IMR-90 (cell line): ENCODE data around the gene ZBTB9. TPM values are rescaled to one million over a fixed set of nuclear protein-coding genes. Genes with fewer than 3 reads are reported as not detected.

Experiments
- ATAC-seq: fragments of 200-7000 bp; cut with Tn5 transposase; 2 replicates; pipeline ENCODE4 v1.9.1; 2020; ENCODE audit warnings: low read depth, mild to moderate bottlenecking, moderate library complexity
- BruUV-seq: library from RNA; stranded (reverse); fragments of 400-500 nt; replicated peaks from 2 replicates; lab custom pipeline; 2021; lab: Mats Ljungman, UMichigan
- CTCF ChIA-PET: fragments of 300-600 bp; formaldehyde crosslinking; extraction: SDS; loops from one replicate; lab custom pipeline; 2021; ENCODE audit warnings: antibody characterized with exemption; lab: Yijun Ruan, JAX
- POLR2A ChIA-PET: fragments of 300-600 bp; sonication (Branson Sonifier 250); formaldehyde crosslinking; loops from one replicate; lab custom pipeline; 2022; ENCODE audit warnings: antibody characterized with exemption; ENCODE audit not compliant: unreplicated experiment; lab: Charles Lee
- DNase-seq: peaks from one replicate; pipeline ENCODE4 v3.0.0; 2013
- H2AFZ ChIP-seq: replicated peaks from 2 replicates; pipeline ENCODE3; 2013; ENCODE audit warnings: low read length, mild to moderate bottlenecking; ENCODE audit not compliant: poor library complexity
- H2AK5ac ChIP-seq: 2 replicates; pipeline ENCODE4 v1.6.1; 2013; ENCODE audit warnings: low read depth, low read length, inconsistent platforms
- H2AK9ac ChIP-seq: replicated peaks from 2 replicates; pipeline ENCODE3; 2013; ENCODE audit warnings: mild to moderate bottlenecking, low read depth, low read length, moderate library complexity; ENCODE audit not compliant: poor library complexity
- H2BK120ac ChIP-seq: 2 replicates; pipeline ENCODE4 v1.6.1; 2013; ENCODE audit warnings: low read depth, low read length, inconsistent platforms
- H2BK15ac ChIP-seq: 3 replicates; pipeline ENCODE4 v1.6.1; 2013; ENCODE audit warnings: low read depth, low read length, inconsistent platforms
- H2BK20ac ChIP-seq: 2 replicates; pipeline ENCODE4 v1.6.1; 2013; ENCODE audit warnings: low read depth, mild to moderate bottlenecking, inconsistent platforms, low read length, moderate library complexity
- H2BK5ac ChIP-seq: 2 replicates; pipeline ENCODE4 v1.6.1; 2013; ENCODE audit warnings: mild to moderate bottlenecking, low read depth, low read length, inconsistent platforms; ENCODE audit not compliant: poor library complexity, severe bottlenecking
- H3K14ac ChIP-seq: replicated peaks from 2 replicates; pipeline ENCODE4 v1.6.1; 2013; ENCODE audit warnings: low read depth, low read length, inconsistent platforms
- H3K18ac ChIP-seq: 2 replicates; pipeline ENCODE4 v1.6.1; 2013; ENCODE audit warnings: low read depth, low read length, control low read depth
- H3K23ac ChIP-seq: 2 replicates; pipeline ENCODE4 v1.6.1; 2013; ENCODE audit warnings: low read depth, low read length, inconsistent platforms
- H3K27ac ChIP-seq: 2 replicates; pipeline ENCODE4 v1.5.1; 2013; ENCODE audit warnings: mild to moderate bottlenecking, control low read depth, low read length; ENCODE audit not compliant: insufficient read depth
- H3K27me3 ChIP-seq: 2 replicates; pipeline ENCODE4 v1.6.1; 2013; ENCODE audit warnings: low read length; ENCODE audit not compliant: control insufficient read depth, insufficient read depth
- H3K36me3 ChIP-seq: 2 replicates; pipeline ENCODE4 v1.6.1; 2013; ENCODE audit warnings: low read length, mixed read lengths; ENCODE audit not compliant: control insufficient read depth, insufficient read depth
- H3K4ac ChIP-seq: 2 replicates; pipeline ENCODE4 v1.6.1; 2013; ENCODE audit warnings: low read depth, low read length, inconsistent platforms
- H3K4me1 ChIP-seq: 2 replicates; pipeline ENCODE4 v1.6.1; 2013; ENCODE audit warnings: low read length, mixed read lengths; ENCODE audit not compliant: control insufficient read depth, insufficient read depth
- H3K4me2 ChIP-seq: 2 replicates; pipeline ENCODE4 v1.6.1; 2013; ENCODE audit warnings: low read depth, mild to moderate bottlenecking, control low read depth, low read length, moderate library complexity
- H3K4me3 ChIP-seq: 2 replicates; pipeline ENCODE4 v1.5.1; 2013; ENCODE audit warnings: low read depth, mild to moderate bottlenecking, control low read depth, low read length, moderate library complexity; ENCODE audit not compliant: insufficient read depth
- H3K56ac ChIP-seq: 2 replicates; pipeline ENCODE4 v1.6.1; 2013; ENCODE audit warnings: low read length, inconsistent platforms; ENCODE audit not compliant: insufficient read depth; ENCODE audit errors: extremely low read depth
- H3K79me1 ChIP-seq, 2 experiments: 2 replicates each; pipeline ENCODE4 v1.6.1; 2013; ENCODE audit warnings: low read length in 2 of 2, inconsistent platforms in 1 of 2, low read depth in 1 of 2
- H3K9ac ChIP-seq: 2 replicates; pipeline ENCODE4 v1.6.1; 2013; ENCODE audit warnings: low read depth, low read length, control low read depth
- H3K9me1 ChIP-seq: 2 replicates; pipeline ENCODE4 v1.6.1; 2013; ENCODE audit warnings: low read length, inconsistent platforms; ENCODE audit not compliant: insufficient read depth
- H3K9me3 ChIP-seq: 2 replicates; pipeline ENCODE4 v1.6.1; 2013; ENCODE audit warnings: low read length; ENCODE audit not compliant: control insufficient read depth, insufficient read depth
- H4K20me1 ChIP-seq: 2 replicates; pipeline ENCODE4 v1.6.1; 2013; ENCODE audit warnings: low read length, inconsistent platforms; ENCODE audit not compliant: insufficient read depth
- H4K5ac ChIP-seq: 2 replicates; pipeline ENCODE4 v1.6.1; 2013; ENCODE audit warnings: mild to moderate bottlenecking, low read depth, low read length, control low read depth
- H4K8ac ChIP-seq, 2 experiments: 2 replicates each; pipeline ENCODE4 v1.6.1; 2013; ENCODE audit warnings: low read depth in 2 of 2, low read length in 2 of 2, control low read depth in 1 of 2, inconsistent platforms in 1 of 2
- H4K91ac ChIP-seq: 2 replicates; pipeline ENCODE4 v1.6.1; 2013; ENCODE audit warnings: low read depth, low read length, inconsistent platforms; ENCODE audit not compliant: insufficient read depth
- CTCF ChIP-seq: conservative IDR thresholded peaks from 2 replicates; pipeline ENCODE4 v1.5.1; 2012; ENCODE audit warnings: mild to moderate bottlenecking, low read depth, low read length, improper control_type of control experiment
- POLR2A ChIP-seq: IDR thresholded peaks from 2 replicates; pipeline ENCODE4 v1.6.1; 2012; ENCODE audit warnings: mild to moderate bottlenecking, low read depth, low read length
- RAD21 ChIP-seq: IDR thresholded peaks from 2 replicates; pipeline ENCODE4 v1.6.1; 2012; ENCODE audit warnings: low read length, improper control_type of control experiment
- RCOR1 ChIP-seq: IDR thresholded peaks from 2 replicates; pipeline ENCODE4 v1.6.1; 2012; ENCODE audit warnings: mild to moderate bottlenecking, low read length, improper control_type of control experiment; ENCODE audit not compliant: insufficient replicate concordance
- RFX5 ChIP-seq: IDR thresholded peaks from 2 replicates; pipeline ENCODE4 v1.8.0; 2012; ENCODE audit warnings: low read depth, mild to moderate bottlenecking, low read length, moderate library complexity
- WGBS, 2 experiments: methylation state at CpG; one replicate each; pipeline versions ENCODE4 v1.1.5 to v1.1.7; 2013; ENCODE audit warnings: missing lambda C conversion rate in 2 of 2; ENCODE audit not compliant: insufficient read length in 1 of 2; ENCODE audit errors: extremely low coverage in 2 of 2; 5-methylcytosine and 5-hydroxymethylcytosine counted together
- dilution Hi-C: fragments of 300-500 bp; cut with HindIII; formaldehyde crosslinking; loops from one replicate; pipeline ENCODE4 v1.14.3; 2018; ENCODE audit warnings: low sequenced_read_pairs; ENCODE audit not compliant: unreplicated experiment
- in situ Hi-C: fragments of 300-500 bp; cut with MboI; formaldehyde crosslinking; loops from 3 replicates; pipeline ENCODE4 v1.14.3; 2019; ENCODE audit warnings: low sequenced_read_pairs, inconsistent platforms, mixed read lengths
- intact Hi-C: fragments of 100-400 bp; cut with micrococcal nuclease; formaldehyde crosslinking; loops from 2 replicates; pipeline ENCODE4 v1.10.0; 2022
- polyA plus RNA-seq, 3 experiments: library from polyadenylated mRNA; depleted of rRNA; stranded (reverse); fragments of >200 nt; gene quantifications; 2 replicates each; pipeline ENCODE4 v1.2.3, GENCODE V29; 2012; ENCODE audit warnings: low replicate concordance in 1 of 3
- total RNA-seq: library from RNA; depleted of rRNA; stranded (reverse); fragments of >200 nt; gene quantifications from 2 replicates; pipeline ENCODE4 v1.2.3, GENCODE V29; 2012
- TF ChIP-seq, protein P1 (sequence below): fragments of 150-350 bp; IDR thresholded peaks from 2 replicates; pipeline ENCODE4 v1.6.1; 2017; ENCODE audit warnings: mild to moderate bottlenecking, antibody characterized with exemption, low read length, low read depth

ZBTB9 gene
- total and polyA plus RNA-seq, 2 of the 4 experiments (the other 2 are of a cell fraction), result 5.4 to 5.9 TPM

- H3K4me2 ChIP-seq, result no peak overlapping the region
- H3K27ac ChIP-seq, result no peak overlapping the region
- TF ChIP-seq RCOR1 (no peak), CTCF (no peak), RAD21 (no peak), POLR2A (no peak), RFX5 (no peak)
- TF ChIP-seq, protein P1, sequence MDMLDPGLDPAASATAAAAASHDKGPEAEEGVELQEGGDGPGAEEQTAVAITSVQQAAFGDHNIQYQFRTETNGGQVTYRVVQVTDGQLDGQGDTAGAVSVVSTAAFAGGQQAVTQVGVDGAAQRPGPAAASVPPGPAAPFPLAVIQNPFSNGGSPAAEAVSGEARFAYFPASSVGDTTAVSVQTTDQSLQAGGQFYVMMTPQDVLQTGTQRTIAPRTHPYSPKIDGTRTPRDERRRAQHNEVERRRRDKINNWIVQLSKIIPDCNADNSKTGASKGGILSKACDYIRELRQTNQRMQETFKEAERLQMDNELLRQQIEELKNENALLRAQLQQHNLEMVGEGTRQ, result no peak
- POLR2A ChIA-PET, result no interaction called here
- BruUV-seq, result no TSS peak
- WGBS, 2 experiments, result 93% methylated on average over 2 of the region's 2 CpGs; no CpG with 5 or more reads in 1 of the 2 experiments
- H3K56ac ChIP-seq, result no peak overlapping the region
- no peaks in the 10 kb centered on the region for H3K9me3 ChIP-seq
- DNase-seq (no peak), ATAC-seq (no peak)
- no peak overlapping the region for H2AFZ ChIP-seq
- no peaks in the 10 kb centered on the region for H3K27me3 ChIP-seq
- H2BK20ac ChIP-seq, result no peak overlapping the region
- H4K20me1 ChIP-seq, result peaks cover 12% of the 10 kb centered on the region
- CTCF ChIA-PET, result no interaction called here
- H4K91ac ChIP-seq, result no peak overlapping the region
- intact Hi-C loops, result no loop called here
- H3K4me1 ChIP-seq, result peaks cover 32% of the 10 kb centered on the region
- H2BK5ac ChIP-seq, result no peak overlapping the region
- H4K8ac ChIP-seq, result no peak overlapping the region
- H2AK5ac ChIP-seq, result no peak overlapping the region
- no peak overlapping the region for H3K9ac ChIP-seq
- H3K4ac ChIP-seq, result no peak overlapping the region
- in situ Hi-C loops, result no loop called here
- no peak overlapping the region for H2BK120ac ChIP-seq
- no peak overlapping the region for H2AK9ac ChIP-seq
- peaks cover 26% of the 10 kb centered on the region for H3K9me1 ChIP-seq
- H3K36me3 ChIP-seq, result peaks cover 17% of the 10 kb centered on the region
- H3K23ac ChIP-seq, result no peak overlapping the region
- no peak overlapping the region for H3K4me3 ChIP-seq
- H4K5ac ChIP-seq, result no peak overlapping the region
- H2BK15ac ChIP-seq, result no peak overlapping the region
- no peak overlapping the region for H3K18ac ChIP-seq
- H3K79me1 ChIP-seq, result peaks cover 30 to 91% of the 10 kb centered on the region in 2 experiments
- dilution Hi-C loops, result no loop called here
- H3K14ac ChIP-seq, result no peak overlapping the region
Measured at GRCh38 chr6:33423777-33424176, 30.6 kb upstream of the ZBTB9 start.
